ENCODE data around the gene ATP6V0B.

ATP6V0B gene

GRCh38 chr1:43969746-43970466, 4.9 kb upstream of the ATP6V0B start, which contains the start of gene DPH2:
TSS of gene DPH2 (plus strand) at chr1:43970010. CDS start at chr1:43970176, 166 bp downstream.
- peak; percentile 94 for DNase-seq (ENCODE audit: low read depth)

GRCh38 chr1:43970502-43970901, 4.3 kb upstream of the ATP6V0B start:
- no peak for DNase-seq (ENCODE audit: low read depth)

GRCh38 chr1:43970911-43971310, 3.8 kb upstream of the ATP6V0B start:
- no peak for DNase-seq (ENCODE audit: low read depth)

- no peak for DNase-seq (ENCODE audit: low read depth)
Measured at GRCh38 chr1:43971336-43971980, 3.3 kb upstream of the ATP6V0B start.

GRCh38 chr1:43973981-43974442, 748 bp upstream of the ATP6V0B start:
- no peak for DNase-seq (ENCODE audit: low read depth)

GRCh38 chr1:43975249-43975961, 645 bp downstream of the ATP6V0B start:
- DNase-seq (ENCODE audit: low read depth) = no peak

- DNase-seq (ENCODE audit: low read depth) = no peak
Measured at GRCh38 chr1:43976045-43976444, 1.3 kb downstream of the ATP6V0B start.

- DNase-seq (ENCODE audit: low read depth) = no peak
Measured at GRCh38 chr1:43976890-43977289, 2.1 kb downstream of the ATP6V0B start.

GRCh38 chr1:43977376-43978263, 2.9 kb downstream of the ATP6V0B start:
- no peak for DNase-seq (ENCODE audit: low read depth)

- no peak for DNase-seq (ENCODE audit: low read depth)
Measured at GRCh38 chr1:43978264-43978550, 3.4 kb downstream of the ATP6V0B start.

GRCh38 chr1:43978551-43979260, 3.9 kb downstream of the ATP6V0B start, which contains the start of gene B4GALT2:
TSS of gene B4GALT2 (plus strand) at chr1:43979210. CDS start at chr1:43981161, 1,951 bp downstream.
- no peak for DNase-seq (ENCODE audit: low read depth)

GRCh38 chr1:43979261-43979527, 4.4 kb downstream of the ATP6V0B start:
- DNase-seq (ENCODE audit: low read depth) = no peak

- no peak for DNase-seq (ENCODE audit: low read depth)
Measured at GRCh38 chr1:43979528-43980254, 4.9 kb downstream of the ATP6V0B start.

GRCh38 chr1:43980255-43981134, 5.7 kb downstream of the ATP6V0B start:
- no peak for DNase-seq (ENCODE audit: low read depth)

GRCh38 chr1:43981135-43981491, 6.4 kb downstream of the ATP6V0B start:
- DNase-seq (ENCODE audit: low read depth) = no peak

- no peak for DNase-seq (ENCODE audit: low read depth)
Measured at GRCh38 chr1:43981636-43982035, 6.9 kb downstream of the ATP6V0B start.

- no peak for DNase-seq (ENCODE audit: low read depth)
Measured at GRCh38 chr1:43982241-43982640, 7.5 kb downstream of the ATP6V0B start.

GRCh38 chr1:43982808-43983207, 8.0 kb downstream of the ATP6V0B start:
- no peak for DNase-seq (ENCODE audit: low read depth)

GRCh38 chr1:43983253-43983899, 8.6 kb downstream of the ATP6V0B start:
- DNase-seq (ENCODE audit: low read depth) = no peak

Data from stimulated activated CD8-positive, alpha-beta memory T cell treated with anti-CD3 and anti-CD28 coated beads, Interleukin-7, amount 100 ng/mL, for 24 hours (primary cell).